ENCODE results near the gene OPTC.
"Not testable (repeated sequence)": the region's sequence is repeated elsewhere in the genome, so short reads cannot be mapped to it uniquely, and the experiment has no call there.

OPTC gene

DNA sequence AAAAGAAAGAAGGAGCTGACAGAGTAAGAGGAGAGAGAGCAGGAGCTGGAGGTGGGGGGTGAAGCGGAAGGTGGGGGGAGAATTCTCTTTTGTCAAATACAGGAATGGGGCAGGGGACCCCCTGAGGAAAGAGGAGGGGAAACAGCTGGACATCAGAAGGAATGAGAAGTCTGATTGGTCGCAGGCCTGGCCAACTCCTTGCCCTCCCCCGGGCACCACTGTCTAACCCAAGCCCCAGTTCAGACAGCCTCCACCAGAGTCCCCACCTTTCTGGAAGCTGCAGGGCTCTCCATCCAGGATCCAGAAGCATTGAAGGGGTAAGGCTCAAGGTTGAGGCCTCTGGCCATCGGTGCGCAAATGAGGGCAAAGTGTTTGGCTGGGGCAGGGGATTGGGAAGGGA is at the start of gene OPTC:
TSS of gene OPTC (plus strand) at position 253 of the 400 bp plus-strand sequence. CDS start 1,853 bp downstream, outside the sequence.
- H3F3A ChIP-seq (ENCODE audit: low read depth): no peaks in the 10 kb centered on the region
- TF ChIP-seq CTCF (conservative IDR thresholded peaks at IDR 0.05; ENCODE audit: low read length) (no peak), EZH2phosphoT487 (IDR thresholded peaks at IDR 0.05; ENCODE audit: borderline replicate concordance) (no peak)
- no peak within 1 kb of the TSS for H3K9ac ChIP-seq (ENCODE audit: low read depth, low read length, poor library complexity, severe bottlenecking)
- no peaks in the 10 kb centered on the region for H3K27me3 ChIP-seq (ENCODE audit: insufficient read depth, low read length, poor library complexity, severe bottlenecking)
- H3K79me2 ChIP-seq (ENCODE audit: insufficient read depth, low read length): no peaks in the 10 kb centered on the region
- H3K4me2 ChIP-seq (ENCODE audit: low read depth, low read length, poor library complexity, severe bottlenecking): no peak within 1 kb of the TSS
- no peaks in the 10 kb centered on the region for H4K20me1 ChIP-seq (ENCODE audit: insufficient read depth, low read length, poor library complexity, severe bottlenecking)
- H2AFZ ChIP-seq (ENCODE audit: low read length): no peak within 1 kb of the TSS
- no peaks in the 10 kb centered on the region for H3K36me3 ChIP-seq (ENCODE audit: insufficient read depth, low read length)
- H3K4me3 ChIP-seq (ENCODE audit: low read length, poor library complexity, severe bottlenecking): no peak within 1 kb of the TSS
- H3K9me3 ChIP-seq (ENCODE audit: insufficient read depth, low read depth, low read length): no peaks in the 10 kb centered on the region
- no peaks in the 10 kb centered on the region for H3K4me1 ChIP-seq (ENCODE audit: insufficient read depth, low read length, poor library complexity, severe bottlenecking)
- no peaks in the 10 kb centered on the region for H3K9me2 ChIP-seq (replicated peaks; ENCODE audit: low read depth, low read length)

GRCh38 chr1:203444171-203444576 is 49.8 kb upstream of the OPTC start:
- Histone ChIP-seq H4K20me1 (ENCODE audit: insufficient read depth, low read length, poor library complexity, severe bottlenecking) (no peaks in the 10 kb centered on the region), H3K9ac (ENCODE audit: low read depth, low read length, poor library complexity, severe bottlenecking) (no peak overlapping the region), H3K4me1 (ENCODE audit: insufficient read depth, low read length, poor library complexity, severe bottlenecking) (no peaks in the 10 kb centered on the region), H3K36me3 (ENCODE audit: insufficient read depth, low read length) (no peaks in the 10 kb centered on the region), H3K4me3 (ENCODE audit: low read length, poor library complexity, severe bottlenecking) (no peak overlapping the region), H3K9me3 (ENCODE audit: insufficient read depth, low read depth, low read length) (no peaks in the 10 kb centered on the region), H3K79me2 (ENCODE audit: insufficient read depth, low read length) (no peaks in the 10 kb centered on the region), H3K27me3 (ENCODE audit: insufficient read depth, low read length, poor library complexity, severe bottlenecking) (no peaks in the 10 kb centered on the region), H3K4me2 (ENCODE audit: low read depth, low read length, poor library complexity, severe bottlenecking) (no peak overlapping the region), H3F3A (ENCODE audit: low read depth) (no peaks in the 10 kb centered on the region), H3K9me2 (replicated peaks; ENCODE audit: low read depth, low read length) (no peaks in the 10 kb centered on the region), H2AFZ (ENCODE audit: low read length) (no peak overlapping the region)
- TF ChIP-seq EZH2phosphoT487 (IDR thresholded peaks at IDR 0.05; ENCODE audit: borderline replicate concordance) (no peak), CTCF (conservative IDR thresholded peaks at IDR 0.05; ENCODE audit: low read length) (no peak)

DNA sequence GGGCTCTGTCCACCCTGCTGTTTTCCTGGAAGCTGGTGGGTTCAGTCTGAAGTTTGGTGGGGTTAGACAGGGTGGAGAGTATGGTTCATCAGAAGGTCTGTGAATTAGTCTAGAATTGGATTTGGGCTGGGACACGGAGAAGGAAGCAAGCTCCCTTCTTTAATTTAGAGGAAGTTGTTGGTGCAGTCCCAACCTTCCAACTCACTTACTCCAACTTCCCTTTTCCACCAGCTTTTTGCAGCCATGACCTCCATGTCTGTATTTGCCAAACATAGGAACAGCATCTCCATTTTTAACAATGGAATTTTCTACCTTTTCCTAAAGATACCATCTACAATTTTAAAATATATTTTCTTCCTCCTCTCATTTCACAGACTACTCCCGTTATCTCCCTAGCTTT is 46.8 kb upstream of the OPTC start:
- H3K9ac ChIP-seq (ENCODE audit: low read depth, low read length, poor library complexity, severe bottlenecking): no peak overlapping the region
- TF ChIP-seq EZH2phosphoT487 (IDR thresholded peaks at IDR 0.05; ENCODE audit: borderline replicate concordance): no peak
- no peak for TF ChIP-seq CTCF (conservative IDR thresholded peaks at IDR 0.05; ENCODE audit: low read length)

GRCh38 chr1:203447598-203447997 is 46.4 kb upstream of the OPTC start:
- not testable (repeated sequence) for H3K36me3 ChIP-seq (ENCODE audit: insufficient read depth, low read length); H3K9ac ChIP-seq (ENCODE audit: low read depth, low read length, poor library complexity, severe bottlenecking); H4K20me1 ChIP-seq (ENCODE audit: insufficient read depth, low read length, poor library complexity, severe bottlenecking); H3F3A ChIP-seq (ENCODE audit: low read depth); H2AFZ ChIP-seq (ENCODE audit: low read length); H3K9me3 ChIP-seq (ENCODE audit: insufficient read depth, low read depth, low read length); H3K4me1 ChIP-seq (ENCODE audit: insufficient read depth, low read length, poor library complexity, severe bottlenecking); H3K9me2 ChIP-seq (replicated peaks; ENCODE audit: low read depth, low read length); H3K27me3 ChIP-seq (ENCODE audit: insufficient read depth, low read length, poor library complexity, severe bottlenecking); H3K79me2 ChIP-seq (ENCODE audit: insufficient read depth, low read length); H3K4me3 ChIP-seq (ENCODE audit: low read length, poor library complexity, severe bottlenecking); H3K4me2 ChIP-seq (ENCODE audit: low read depth, low read length, poor library complexity, severe bottlenecking)

More for the DNA sequence above, 46.8 kb upstream of the OPTC start:
- no peak overlapping the region for H2AFZ ChIP-seq (ENCODE audit: low read length)
- no peaks in the 10 kb centered on the region for H4K20me1 ChIP-seq (ENCODE audit: insufficient read depth, low read length, poor library complexity, severe bottlenecking)
- H3K79me2 ChIP-seq (ENCODE audit: insufficient read depth, low read length): no peaks in the 10 kb centered on the region
- no peaks in the 10 kb centered on the region for H3F3A ChIP-seq (ENCODE audit: low read depth)
- no peaks in the 10 kb centered on the region for H3K36me3 ChIP-seq (ENCODE audit: insufficient read depth, low read length)
- H3K9me3 ChIP-seq (ENCODE audit: insufficient read depth, low read depth, low read length): no peaks in the 10 kb centered on the region
- H3K9me2 ChIP-seq (replicated peaks; ENCODE audit: low read depth, low read length): no peaks in the 10 kb centered on the region
- no peak overlapping the region for H3K4me3 ChIP-seq (ENCODE audit: low read length, poor library complexity, severe bottlenecking)
- no peak overlapping the region for H3K4me2 ChIP-seq (ENCODE audit: low read depth, low read length, poor library complexity, severe bottlenecking)
- H3K27me3 ChIP-seq (ENCODE audit: insufficient read depth, low read length, poor library complexity, severe bottlenecking): no peaks in the 10 kb centered on the region
- H3K4me1 ChIP-seq (ENCODE audit: insufficient read depth, low read length, poor library complexity, severe bottlenecking): no peaks in the 10 kb centered on the region
